GM18873 (cell line): ENCODE results near the gene CAPN5.
"Not testable (repeated sequence)": the region's sequence is repeated elsewhere in the genome, so short reads cannot be mapped to it uniquely, and the experiment has no call there.

Experiments used
- ATAC-seq: cut with Tn5 transposase; IDR thresholded peaks from one replicate; pipeline ENCODE4 v1.9.1; 2021; ENCODE audit warnings: mild to moderate bottlenecking, moderate library complexity, moderate number of reproducible peaks; ENCODE audit not compliant: unreplicated experiment, low FRiP score

Gene CAPN5

GRCh38 chr11:77094841-77095365 lies 28.1 kb downstream of the CAPN5 start:
- ATAC-seq = no peak

- ATAC-seq = no peak
These were observed 29.1 kb downstream of the CAPN5 start for GRCh38 chr11:77095551-77096490.

GRCh38 chr11:77096591-77097019 lies 29.8 kb downstream of the CAPN5 start:
- ATAC-seq = no peak

GRCh38 chr11:77097180-77097579 lies 30.4 kb downstream of the CAPN5 start:
- ATAC-seq = not testable (repeated sequence)

GRCh38 chr11:77100166-77101042 lies 33.6 kb downstream of the CAPN5 start:
- no peak for ATAC-seq

- no peak for ATAC-seq
These were observed 34.3 kb downstream of the CAPN5 start for GRCh38 chr11:77101043-77101537.

- ATAC-seq = no peak
These were observed 35.8 kb downstream of the CAPN5 start, which contains the start of gene OMP for GRCh38 chr11:77102246-77103210. OMP (plus strand) TSS chr11:77102840; CDS start chr11:77102840, 0 bp downstream.

- ATAC-seq = no peak
These were observed 36.5 kb downstream of the CAPN5 start for GRCh38 chr11:77103319-77103718.

GRCh38 chr11:77104727-77105126 lies 38.0 kb downstream of the CAPN5 start:
- no peak for ATAC-seq

- ATAC-seq = no peak
These were observed 39.5 kb downstream of the CAPN5 start for GRCh38 chr11:77106321-77106720.

GRCh38 chr11:77106759-77107158 lies 40.0 kb downstream of the CAPN5 start:
- no peak for ATAC-seq

- ATAC-seq = no peak
These were observed 41.2 kb downstream of the CAPN5 start for GRCh38 chr11:77107950-77108349.

- ATAC-seq = no peak
These were observed 41.7 kb downstream of the CAPN5 start for GRCh38 chr11:77108436-77108835.

- ATAC-seq = no peak
These were observed 42.7 kb downstream of the CAPN5 start for GRCh38 chr11:77109236-77110019.

- no peak for ATAC-seq
These were observed 44.1 kb downstream of the CAPN5 start for GRCh38 chr11:77110836-77111235.

- no peak for ATAC-seq
These were observed 44.5 kb downstream of the CAPN5 start for GRCh38 chr11:77111277-77111676.

GRCh38 chr11:77111946-77112345 lies 45.2 kb downstream of the CAPN5 start:
- ATAC-seq = no peak

- ATAC-seq = no peak
These were observed 46.0 kb downstream of the CAPN5 start for GRCh38 chr11:77112641-77113381.
